HG03342 (cell line): ENCODE results near the gene MPZL1.
"Not testable (repeated sequence)": the region's sequence is repeated elsewhere in the genome, so short reads cannot be mapped to it uniquely, and the experiment has no call there.

ENCODE experiments used
- ATAC-seq: cut with Tn5 transposase; IDR thresholded peaks from one replicate; pipeline ENCODE4 v1.9.1; 2021; ENCODE audit warnings: mild to moderate bottlenecking, moderate library complexity; ENCODE audit not compliant: unreplicated experiment

Gene MPZL1

GRCh38 chr1:167806235-167806634, 84.5 kb downstream of the MPZL1 start:
- not testable (repeated sequence) for ATAC-seq

- ATAC-seq: not testable (repeated sequence)
Observed at GRCh38 chr1:167806676-167807075, 84.9 kb downstream of the MPZL1 start.

GRCh38 chr1:167808104-167808503, 86.3 kb downstream of the MPZL1 start:
- ATAC-seq: no peak

GRCh38 chr1:167808690-167809089, 86.9 kb downstream of the MPZL1 start:
- ATAC-seq: no peak

- ATAC-seq: no peak
Observed at GRCh38 chr1:167812972-167813371, 91.2 kb downstream of the MPZL1 start.

GRCh38 chr1:167815650-167816049, 93.9 kb downstream of the MPZL1 start:
- ATAC-seq: no peak

DNA sequence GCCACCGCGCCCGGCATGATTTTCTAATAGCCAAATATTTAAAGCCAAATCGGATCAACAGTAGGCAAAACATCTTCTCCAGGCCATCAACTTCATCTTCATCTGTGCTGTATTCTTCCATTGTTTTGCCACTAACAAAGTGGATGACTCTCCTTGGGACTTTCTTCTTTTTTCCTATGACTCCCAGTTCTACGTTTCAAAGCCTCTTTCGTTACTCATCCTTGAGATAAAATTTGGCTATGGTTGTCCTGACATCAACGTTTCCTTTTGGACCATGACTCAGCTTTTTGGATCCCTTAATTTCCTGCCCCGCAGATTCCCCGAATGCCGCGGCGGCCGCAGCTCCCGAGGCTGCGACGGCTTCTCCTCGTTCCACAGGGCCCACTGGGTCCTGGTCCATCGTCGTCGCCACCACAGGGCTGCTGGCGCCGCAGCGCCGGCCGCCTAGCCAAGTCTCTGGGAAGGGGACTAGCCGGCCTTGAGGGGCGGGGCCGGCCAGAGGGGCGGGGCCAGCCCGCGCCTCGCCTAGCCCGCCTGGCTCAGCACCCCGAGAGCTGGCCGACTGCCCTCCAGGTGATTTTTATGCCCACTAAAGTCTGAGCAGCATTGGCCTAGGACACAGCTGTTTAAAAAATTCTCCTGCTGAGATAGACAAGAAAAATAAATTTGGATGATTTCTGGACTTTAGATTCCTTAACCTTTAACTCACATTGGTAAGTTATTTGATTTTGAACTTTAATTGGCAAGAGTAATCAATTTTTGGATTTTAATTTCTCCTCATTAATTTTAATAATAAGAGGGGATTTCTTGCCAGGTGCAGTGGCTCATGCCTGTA, 98.3 kb downstream of the MPZL1 start:
- no peak for ATAC-seq

DNA sequence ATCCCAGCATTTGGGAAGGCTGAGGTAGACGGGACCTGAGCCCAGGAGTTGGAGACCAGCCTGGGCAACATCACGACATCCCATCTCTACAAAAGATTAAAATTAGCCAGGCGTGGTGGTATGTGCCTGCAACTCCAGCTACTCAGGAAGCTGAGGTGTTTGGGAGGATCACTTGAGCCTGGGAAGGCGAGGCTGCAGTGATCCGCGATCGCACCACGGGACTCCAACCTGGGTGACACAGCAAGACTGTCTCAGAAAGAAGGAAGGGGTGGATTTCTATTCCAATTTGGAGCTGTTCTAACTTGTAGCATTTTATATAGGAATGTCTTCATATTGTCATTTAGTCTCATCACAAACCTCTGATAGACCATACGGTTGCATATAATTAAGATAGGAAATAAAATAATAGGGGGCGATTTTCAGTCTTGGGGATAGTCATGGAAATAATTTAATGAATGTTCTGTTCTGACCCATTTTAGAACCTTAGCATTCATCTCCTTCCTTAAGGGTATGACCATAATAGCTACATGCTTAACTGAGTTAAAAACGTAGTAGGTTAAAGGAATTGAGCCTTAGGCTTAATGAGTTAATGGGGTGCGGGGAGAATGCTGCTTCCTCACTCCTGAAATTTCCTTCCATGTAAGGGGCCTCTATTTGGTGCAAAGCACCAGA, 99.0 kb downstream of the MPZL1 start:
- ATAC-seq: no peak

DNA sequence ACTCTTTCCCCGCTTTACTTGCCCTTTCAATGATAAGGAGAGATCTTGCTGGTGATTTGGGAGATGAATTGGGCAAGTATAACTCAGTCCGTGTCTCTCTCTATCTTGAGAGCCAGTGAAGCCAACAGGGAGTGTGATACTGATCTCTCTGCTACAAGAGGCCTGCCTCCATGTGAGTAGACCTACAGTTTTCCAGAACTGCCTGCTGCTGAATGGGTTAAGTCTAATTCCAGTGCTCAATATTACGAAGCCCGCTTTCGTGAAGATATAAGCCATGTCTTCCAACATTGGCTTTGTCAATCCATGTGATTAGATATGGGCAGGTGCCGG, 99.5 kb downstream of the MPZL1 start:
- no peak for ATAC-seq

DNA sequence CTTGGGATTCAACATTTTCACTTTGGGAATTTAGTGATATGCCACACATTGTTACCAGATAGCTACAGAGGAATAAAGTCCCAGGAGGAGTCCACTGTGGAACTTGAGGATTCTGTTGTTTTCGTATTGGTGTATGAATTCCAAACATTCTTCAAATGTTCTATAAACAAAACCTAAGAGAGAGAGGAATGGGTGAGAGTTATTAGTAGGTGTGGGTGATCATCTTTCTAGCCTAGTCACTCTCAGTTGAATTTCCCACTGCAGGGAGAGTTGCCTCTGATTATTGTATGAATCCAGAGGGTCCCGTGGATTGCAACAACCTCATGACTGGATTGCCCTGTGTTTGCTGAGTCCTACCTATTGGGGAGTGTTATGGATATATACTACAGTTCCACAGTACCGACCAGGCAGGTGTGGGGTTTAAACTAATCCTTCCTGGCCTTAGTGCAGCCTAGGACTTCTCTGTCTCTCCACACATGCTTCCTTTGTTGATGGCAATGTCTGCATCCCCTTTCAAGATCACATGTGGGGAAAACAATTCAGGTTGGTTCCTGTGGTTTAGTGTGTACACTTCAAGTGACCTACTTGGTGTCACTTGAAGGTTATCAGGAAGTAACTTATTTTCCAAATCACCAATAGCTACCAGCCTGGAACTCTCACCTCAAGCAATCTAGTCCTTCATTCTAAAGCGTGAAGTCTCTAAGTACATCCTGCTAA, 100.3 kb downstream of the MPZL1 start:
- ATAC-seq: no peak

GRCh38 chr1:167824163-167824794, 102.5 kb downstream of the MPZL1 start:
- no peak for ATAC-seq

DNA sequence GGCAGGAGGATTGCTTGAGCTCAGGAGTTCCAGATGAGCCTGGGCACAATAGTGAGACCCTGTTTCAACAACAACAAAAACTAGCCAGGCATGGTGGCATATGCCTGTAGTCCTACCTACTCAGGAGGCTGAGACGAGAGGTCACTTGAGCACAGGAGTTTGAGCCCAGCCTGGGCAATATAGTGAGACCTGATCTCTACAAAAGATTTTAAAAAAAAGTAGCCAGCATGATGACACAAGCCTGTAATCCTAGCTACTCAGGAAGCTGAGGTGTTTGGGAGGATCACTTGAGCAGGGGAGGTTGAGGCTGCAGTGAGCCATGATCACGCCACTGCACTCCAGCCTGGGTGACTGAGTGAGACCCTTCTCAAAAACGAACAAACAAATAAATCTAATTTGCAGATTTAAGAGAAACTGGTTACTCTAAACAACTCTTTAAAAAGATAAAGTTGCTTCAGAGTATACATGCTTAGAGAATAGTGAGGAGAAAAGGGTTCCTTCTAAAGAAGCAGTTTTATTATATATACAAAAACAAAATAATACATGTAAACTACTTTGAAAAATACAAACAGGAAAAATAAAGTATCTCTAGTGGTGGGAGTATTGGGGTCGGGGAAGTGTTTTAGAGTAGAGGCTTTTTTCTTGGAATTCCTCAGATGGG, 103.8 kb downstream of the MPZL1 start:
- no peak for ATAC-seq

DNA sequence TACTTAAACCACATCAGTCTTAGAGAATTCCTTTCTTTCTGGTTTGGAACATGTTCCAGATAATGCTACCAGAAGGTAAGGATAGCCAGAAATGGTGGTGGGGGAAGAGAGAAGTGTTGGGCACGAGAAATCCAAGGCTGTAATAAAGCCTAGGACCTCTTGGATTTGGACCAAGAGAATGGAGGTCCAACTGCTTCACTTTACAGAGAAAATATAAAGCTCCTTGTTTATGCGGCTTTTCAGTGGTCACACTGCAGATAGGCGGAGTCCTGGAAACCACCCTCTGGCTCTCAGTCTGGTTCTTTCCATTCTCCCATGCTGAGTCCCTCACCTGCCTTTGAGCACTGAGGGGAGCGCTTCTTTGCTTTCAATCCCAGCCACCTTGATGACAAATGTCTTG, 104.3 kb downstream of the MPZL1 start:
- no peak for ATAC-seq

GRCh38 chr1:167829868-167830267, 108.1 kb downstream of the MPZL1 start:
- ATAC-seq: no peak

- not testable (repeated sequence) for ATAC-seq
Observed at GRCh38 chr1:167830668-167831067, 108.9 kb downstream of the MPZL1 start.

DNA sequence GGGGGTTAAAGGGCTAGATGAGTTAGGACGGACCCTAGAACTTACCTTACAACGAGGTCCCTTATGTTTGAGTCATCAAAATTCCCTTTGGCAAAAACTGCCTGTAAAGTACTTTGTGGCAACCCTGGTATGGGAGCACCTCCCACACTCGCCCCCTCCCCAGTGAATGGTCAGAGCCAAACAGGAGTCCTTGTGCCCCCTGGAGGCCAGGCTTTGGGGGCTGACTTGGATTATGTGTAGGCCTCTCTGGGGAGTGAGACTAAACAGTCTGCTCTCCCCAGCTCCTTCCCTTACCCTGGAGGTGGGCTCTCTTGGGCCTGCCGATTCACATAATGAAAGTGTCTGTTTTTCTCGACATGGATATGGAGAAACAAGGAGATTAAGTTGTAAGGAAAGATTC, 110.9 kb downstream of the MPZL1 start:
- no peak for ATAC-seq

GRCh38 chr1:167833904-167834303, 112.1 kb downstream of the MPZL1 start:
- no peak for ATAC-seq

- ATAC-seq: no peak
Observed at GRCh38 chr1:167836197-167836596, 114.4 kb downstream of the MPZL1 start.

GRCh38 chr1:167837326-167837725, 115.5 kb downstream of the MPZL1 start:
- ATAC-seq: no peak

DNA sequence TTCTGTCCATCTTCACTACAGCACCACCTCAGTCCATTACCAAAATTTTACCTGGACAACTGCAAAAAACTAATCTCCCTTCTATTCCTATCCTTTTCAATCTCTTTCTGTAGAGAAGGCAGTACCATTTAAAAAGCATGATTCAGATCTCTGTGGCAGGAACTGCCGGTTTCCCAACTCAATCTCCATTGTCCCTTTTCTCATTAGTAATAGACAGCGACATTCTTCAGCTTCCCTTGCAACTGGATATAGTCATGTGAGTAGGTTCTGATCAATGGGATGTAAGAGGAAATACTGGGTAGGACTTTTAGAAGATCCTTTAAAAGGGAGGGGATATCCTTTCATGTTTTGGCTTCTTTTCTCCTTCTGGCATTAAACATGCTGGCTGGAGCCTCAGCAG, 117.2 kb downstream of the MPZL1 start:
- no peak for ATAC-seq
